H1 (cell line): ENCODE data around the gene DPF1. TPM values are rescaled to one million over a fixed set of nuclear protein-coding genes. Genes with fewer than 3 reads are reported as not detected.
A peak's percentile ranks its signal among the peaks of the same experiment; 100 is the strongest.

Experiments used
- CTCF ChIA-PET: fragments of 300-600 bp; sonication (Branson Sonifier 250); formaldehyde crosslinking; loops from one replicate; lab custom pipeline; 2021; ENCODE audit not compliant: partially characterized antibody; lab: Charles Lee
- POLR2A ChIA-PET: fragments of 300-600 bp; sonication (Branson Sonifier 250); formaldehyde crosslinking; loops from one replicate; lab custom pipeline; 2021; ENCODE audit warnings: inconsistent platforms; ENCODE audit not compliant: partially characterized antibody; lab: Charles Lee
- DNase-seq, 2 experiments: peaks; one replicate each; pipeline versions ENCODE4 v3.0.0 to v3.0.0-alpha.2; 2010 to 2022; ENCODE audit warnings: low spot score in 2 of 2, low read depth in 1 of 2, mixed read lengths in 1 of 2
- FAIRE-seq: peaks from 2 replicates; lab custom pipeline; 2011; peaks lifted over from hg19 to GRCh38; lab: Jason Lieb, UNC
- H2AFZ ChIP-seq: 2 replicates; pipeline ENCODE4 v1.8.1; 2012; ENCODE audit warnings: low read length, inconsistent platforms
- H2AK5ac ChIP-seq: 2 replicates; pipeline ENCODE4 v1.6.1; 2013; ENCODE audit warnings: low read depth, low read length
- H2BK120ac ChIP-seq: replicated peaks from 2 replicates; pipeline ENCODE3; 2013; ENCODE audit warnings: low read depth, low read length, inconsistent platforms
- H2BK12ac ChIP-seq: 2 replicates; pipeline ENCODE4 v1.6.1; 2013; ENCODE audit warnings: low read depth, low read length
- H2BK15ac ChIP-seq: 2 replicates; pipeline ENCODE4 v1.6.1; 2013; ENCODE audit warnings: low read length
- H2BK20ac ChIP-seq: 2 replicates; pipeline ENCODE4 v1.6.1; 2013; ENCODE audit warnings: low read length
- H2BK5ac ChIP-seq: 2 replicates; pipeline ENCODE4 v1.6.1; 2013; ENCODE audit warnings: low read depth, low read length
- H3K14ac ChIP-seq: 2 replicates; pipeline ENCODE4 v1.6.1; 2013; ENCODE audit warnings: inconsistent platforms; ENCODE audit not compliant: insufficient read length
- H3K18ac ChIP-seq: 2 replicates; pipeline ENCODE4 v1.6.1; 2013; ENCODE audit warnings: low read length; ENCODE audit errors: extremely low read depth
- H3K23ac ChIP-seq: 2 replicates; pipeline ENCODE4 v1.6.1; 2013; ENCODE audit warnings: inconsistent platforms; ENCODE audit not compliant: insufficient read length
- H3K23me2 ChIP-seq: 2 replicates; pipeline ENCODE4 v1.6.1; 2013; ENCODE audit warnings: low read depth, low read length
- H3K27ac ChIP-seq: 2 replicates; pipeline ENCODE4 v1.6.1; 2011; ENCODE audit warnings: low read depth, low read length, inconsistent platforms
- H3K27me3 ChIP-seq, 4 experiments: replicated peaks in 1 of 4; 1 replicate in 1 of 4; 2 replicates in 3 of 4; pipeline versions ENCODE4 v1.6.1 to v1.8.1; 2011 to 2013; ENCODE audit warnings: low read length in 3 of 4, mild to moderate bottlenecking in 3 of 4, inconsistent platforms in 2 of 4, mixed read lengths in 2 of 4, moderate library complexity in 1 of 4; ENCODE audit not compliant: control insufficient read depth in 3 of 4, insufficient read depth in 3 of 4; ENCODE audit errors: extremely low read depth in 1 of 4
- H3K36me3 ChIP-seq, 4 experiments: 2 replicates each; pipeline versions ENCODE4 v1.6.1 to v1.8.1; 2011 to 2013; ENCODE audit warnings: mild to moderate bottlenecking in 4 of 4, low read length in 3 of 4, moderate library complexity in 2 of 4, control low read depth in 1 of 4, inconsistent platforms in 1 of 4; ENCODE audit not compliant: insufficient read depth in 4 of 4, control insufficient read depth in 2 of 4
- H3K4ac ChIP-seq: replicated peaks from 2 replicates; pipeline ENCODE3; 2013; ENCODE audit warnings: low read length, low read depth, mixed read lengths, inconsistent platforms; ENCODE audit not compliant: insufficient read length
- H3K4me1 ChIP-seq, 4 experiments: replicated peaks in 1 of 4; 1 replicate in 1 of 4; 2 replicates in 3 of 4; pipeline versions ENCODE4 v1.6.1 to v1.8.1; 2011 to 2013; ENCODE audit warnings: low read length in 3 of 4, inconsistent platforms in 2 of 4, mixed read lengths in 1 of 4; ENCODE audit not compliant: insufficient read depth in 4 of 4, control insufficient read depth in 3 of 4
- H3K4me2 ChIP-seq, 2 experiments: 2 replicates each; pipeline versions ENCODE4 v1.6.1 to v1.8.1; 2011 to 2013; ENCODE audit warnings: low read depth in 2 of 2, low read length in 2 of 2, control low read depth in 1 of 2, inconsistent platforms in 1 of 2, mild to moderate bottlenecking in 1 of 2; ENCODE audit not compliant: insufficient read depth in 1 of 2
- H3K4me3 ChIP-seq, 4 experiments: fragments of 200-600, 300-600 bp in 1 of 4; sonication (generic), shearing (Covaris generic), sonication (Bioruptor Twin) in 1 of 4; 2 replicates each; pipeline versions ENCODE4 v1.5.1 to v1.8.1; 2011 to 2016; ENCODE audit warnings: low read length in 4 of 4, low read depth in 3 of 4, control low read depth in 2 of 4, inconsistent platforms in 2 of 4, mild to moderate bottlenecking in 2 of 4, mixed read lengths in 1 of 4, moderate library complexity in 1 of 4; ENCODE audit not compliant: insufficient read depth in 2 of 4; ENCODE audit errors: extremely low read depth in 1 of 4
- H3K56ac ChIP-seq: replicated peaks from 2 replicates; pipeline ENCODE3; 2013; ENCODE audit warnings: low read depth, mild to moderate bottlenecking, mixed read lengths, low read length, inconsistent platforms; ENCODE audit not compliant: insufficient read length
- H3K79me1 ChIP-seq: 2 replicates; pipeline ENCODE4 v1.6.1; 2013; ENCODE audit warnings: low read depth, low read length, control low read depth
- H3K79me2 ChIP-seq, 2 experiments: 2 replicates each; pipeline versions ENCODE4 v1.6.1 to v1.8.1; 2012 to 2013; ENCODE audit warnings: low read length in 2 of 2, mild to moderate bottlenecking in 2 of 2, inconsistent platforms in 1 of 2; ENCODE audit not compliant: insufficient read depth in 2 of 2, control insufficient read depth in 1 of 2
- H3K9ac ChIP-seq, 4 experiments: replicated peaks in 1 of 4; 1 replicate in 1 of 4; 2 replicates in 3 of 4; pipeline versions ENCODE4 v1.6.1 to v1.8.1; 2011 to 2013; ENCODE audit warnings: low read depth in 3 of 4, low read length in 3 of 4, control low read depth in 2 of 4, mild to moderate bottlenecking in 2 of 4, moderate library complexity in 2 of 4, inconsistent platforms in 1 of 4; ENCODE audit errors: extremely low read depth in 1 of 4
- H3K9me3 ChIP-seq, 2 experiments: 2 replicates each; pipeline versions ENCODE4 v1.6.1 to v1.8.1; 2012 to 2013; ENCODE audit warnings: mild to moderate bottlenecking in 2 of 2, moderate library complexity in 2 of 2, control low read depth in 1 of 2, inconsistent platforms in 1 of 2, low read depth in 1 of 2, low read length in 1 of 2, mixed read lengths in 1 of 2; ENCODE audit not compliant: insufficient read depth in 2 of 2
- H4K20me1 ChIP-seq, 2 experiments: replicated peaks in 1 of 2; 2 replicates each; pipeline versions ENCODE3 to v1.8.1; 2011 to 2013; ENCODE audit warnings: inconsistent platforms in 2 of 2, low read length in 2 of 2, mild to moderate bottlenecking in 1 of 2; ENCODE audit not compliant: insufficient read depth in 2 of 2, control insufficient read depth in 1 of 2
- H4K5ac ChIP-seq: 2 replicates; pipeline ENCODE4 v1.6.1; 2013; ENCODE audit warnings: low read length, low read depth, mixed read lengths, inconsistent platforms; ENCODE audit not compliant: insufficient read length
- H4K8ac ChIP-seq: 2 replicates; pipeline ENCODE4 v1.8.0; 2013; ENCODE audit warnings: mild to moderate bottlenecking, moderate library complexity, low read length, inconsistent platforms; ENCODE audit not compliant: insufficient read depth; ENCODE audit errors: extremely low read depth
- H4K91ac ChIP-seq: replicated peaks from 2 replicates; pipeline ENCODE3; 2013; ENCODE audit warnings: low read length, mixed read lengths, inconsistent platforms; ENCODE audit not compliant: insufficient read length
- CHD2 ChIP-seq: IDR thresholded peaks from 2 replicates; pipeline ENCODE4 v1.6.1; 2012; ENCODE audit warnings: low read length, improper control_type of control experiment
- EGR1 ChIP-seq: IDR thresholded peaks from 2 replicates; pipeline ENCODE4 v1.6.1; 2011; ENCODE audit warnings: low read depth, low read length, borderline replicate concordance
- GABPA ChIP-seq: IDR thresholded peaks from 2 replicates; pipeline ENCODE4 v1.6.1; 2011; ENCODE audit warnings: mild to moderate bottlenecking, low read length, moderate library complexity, borderline replicate concordance; ENCODE audit not compliant: insufficient read depth
- KDM4A ChIP-seq: IDR thresholded peaks from one replicate; pipeline ENCODE4 v1.7.1; 2012; ENCODE audit warnings: low read depth, mild to moderate bottlenecking, moderate library complexity, low read length, inconsistent platforms; ENCODE audit not compliant: severe bottlenecking
- POLR2A ChIP-seq, 2 experiments: IDR thresholded peaks; 1 replicate in 1 of 2; 2 replicates in 1 of 2; pipeline ENCODE4 v1.6.1; 2011; ENCODE audit warnings: low read depth in 2 of 2, low read length in 2 of 2, mild to moderate bottlenecking in 2 of 2; ENCODE audit errors: control extremely low read depth in 1 of 2
- TAF1 ChIP-seq: IDR thresholded peaks from 2 replicates; pipeline ENCODE4 v1.6.1; 2011; ENCODE audit warnings: mild to moderate bottlenecking, low read depth, low read length
- TBP ChIP-seq: IDR thresholded peaks from 2 replicates; pipeline ENCODE4 v1.6.1; 2011; ENCODE audit warnings: low read depth, low read length, improper control_type of control experiment
- WGBS, 2 experiments: shearing (Covaris generic) in 1 of 2; methylation state at CpG; one replicate each; pipeline versions ENCODE4 v1.1.6 to v1.1.7; 2013 to 2015; ENCODE audit warnings: low lambda C conversion rate in 2 of 2, mixed read lengths in 2 of 2, inconsistent platforms in 1 of 2, low coverage in 1 of 2, missing lambda C conversion rate in 1 of 2; ENCODE audit not compliant: insufficient replicate concordance in 2 of 2, insufficient coverage in 1 of 2, insufficient read length in 1 of 2; ENCODE audit errors: extremely low coverage in 1 of 2, missing lambda C conversion rate in 1 of 2; 5-methylcytosine and 5-hydroxymethylcytosine counted together
- polyA plus RNA-seq, 7 experiments: library from polyadenylated mRNA; depleted of rRNA in 3 of 7; stranded (reverse) in 5 of 7; unstranded in 2 of 7; fragments of >200 nt in 5 of 7; fragments of 200-250 nt in 2 of 7; gene quantifications; 1 replicate in 5 of 7; 2 replicates in 1 of 7; 4 replicates in 1 of 7; pipeline versions ENCODE4 v1.2.1 to v1.2.3, GENCODE V29; 2011 to 2013; ENCODE audit warnings: missing spikeins in 2 of 7, mixed read lengths in 2 of 7
- total RNA-seq: library from RNA; stranded (reverse); fragmentation: NEBNext Ultra II Directional; extraction: Animal tissue kit (Norgen Biotek cat#: 25700); gene quantifications from 2 replicates; pipeline ENCODE4 v1.2.1, GENCODE V29; 2021

The DPF1 gene
- total and polyA plus RNA-seq, 2 of the 8 experiments (the other 6 are each of a cell fraction or from before 2014, with no cell fraction given), result 12.9 to 15.6 TPM

GRCh38 chr19:38183251-38183897 lies 40.6 kb downstream of the DPF1 start:
- no peak for FAIRE-seq
- no peak overlapping the region for H4K5ac ChIP-seq
- H4K91ac ChIP-seq, result no peak overlapping the region
- 0 out of 7 replicates have a peak overlapping the region, but pooled peaks of 1 of the 4 experiments have one; percentile 55 for H3K9ac ChIP-seq
- peak; percentile 39; the same call in 1 of the 2 replicates for TF ChIP-seq TBP
- TF ChIP-seq TAF1, result peak; percentile 40; the same call in 1 of the 2 replicates
- TF ChIP-seq POLR2A (IDR thresholded peaks at IDR 0.05; ENCODE audit: control extremely low read depth in 1 of 2, low read depth in 2 of 2, low read length in 2 of 2), result 0 out of 3 replicates have a peak, but pooled peaks of 1 of the 2 experiments have one; percentile 20
- TF ChIP-seq CHD2, result no peak
- peak; percentile 89 for TF ChIP-seq EGR1
- no peak for TF ChIP-seq GABPA
- peak; percentile 19 for TF ChIP-seq KDM4A
- TF ChIP-seq, all 59 proteins: peak for 5
- Histone ChIP-seq H3K9me3 (no peaks in the 10 kb centered on the region), H3K23ac (no peak overlapping the region), H3K27ac (no peak overlapping the region), H3K79me2 (no peaks in the 10 kb centered on the region), H3K14ac (no peak overlapping the region), H2BK20ac (no peak overlapping the region), H2BK12ac (no peak overlapping the region), H4K20me1 (peaks cover 0 to 3% of the 10 kb centered on the region in 2 experiments), H2AK5ac (no peak overlapping the region), H2BK5ac (no peak overlapping the region; the same call in 1 of the 2 replicates), H3K56ac (no peak overlapping the region), H3K23me2 (peaks cover 4% of the 10 kb centered on the region; the same call in 1 of the 2 replicates), H4K8ac (no peak overlapping the region; the same call in 1 of the 2 replicates), H3K4me1 (peaks cover 0 to 13% (median 7%) of the 10 kb centered on the region in 4 experiments; a peak in 6 of 7 replicates), H3K36me3 (peaks cover 0 to 4% (median 1%) of the 10 kb centered on the region in 4 experiments; a peak in 1 of 8 replicates), H3K4ac (no peak overlapping the region), H3K4me3 (peak overlapping the region; percentile 18 to 62 (median 55); a peak in 7 of 8 replicates), H3K4me2 (peak overlapping the region; percentile 74 to 98), H3K79me1 (no peaks in the 10 kb centered on the region), H3K27me3 (no peaks in the 10 kb centered on the region), H2BK120ac (no peak overlapping the region), H2BK15ac (no peak overlapping the region), H2AFZ (no peak overlapping the region), H3K18ac (peak overlapping the region; percentile 48)
- POLR2A ChIA-PET, result interaction anchor here (0.6 to 5.2 kb wide), 8 partner anchors 11 to 275 kb away, joined by 3 to 29 read pairs (median 3); no protein-coding TSS in a partner anchor
- CTCF ChIA-PET, result interaction anchor here (0.6 to 2.5 kb wide), 15 partner anchors 8 to 281 kb away, joined by 3 to 20 read pairs (median 4); no protein-coding TSS in a partner anchor
- DNase-seq, result peak; percentile 27 to 93
- WGBS, 2 experiments, result 5% methylated on average over 19 of the region's 30 CpGs; no CpG with 5 or more reads in 1 of the 2 experiments
